H1 (cell line): ENCODE data around the gene CTIF. TPM values are rescaled to one million over a fixed set of nuclear protein-coding genes. Genes with fewer than 3 reads are reported as not detected.

ENCODE experiments used
- CTCF ChIA-PET: fragments of 300-600 bp; sonication (Branson Sonifier 250); formaldehyde crosslinking; loops from one replicate; lab custom pipeline; 2021; ENCODE audit not compliant: partially characterized antibody; lab: Charles Lee
- POLR2A ChIA-PET: fragments of 300-600 bp; sonication (Branson Sonifier 250); formaldehyde crosslinking; loops from one replicate; lab custom pipeline; 2021; ENCODE audit warnings: inconsistent platforms; ENCODE audit not compliant: partially characterized antibody; lab: Charles Lee
- DNase-seq, 2 experiments: peaks; one replicate each; pipeline versions ENCODE4 v3.0.0 to v3.0.0-alpha.2; 2010 to 2022; ENCODE audit warnings: low spot score in 2 of 2, low read depth in 1 of 2, mixed read lengths in 1 of 2
- FAIRE-seq: peaks from 2 replicates; lab custom pipeline; 2011; peaks lifted over from hg19 to GRCh38; lab: Jason Lieb, UNC
- H2AFZ ChIP-seq: 2 replicates; pipeline ENCODE4 v1.8.1; 2012; ENCODE audit warnings: low read length, inconsistent platforms
- H2AK5ac ChIP-seq: 2 replicates; pipeline ENCODE4 v1.6.1; 2013; ENCODE audit warnings: low read depth, low read length
- H2BK120ac ChIP-seq: replicated peaks from 2 replicates; pipeline ENCODE3; 2013; ENCODE audit warnings: low read depth, low read length, inconsistent platforms
- H2BK12ac ChIP-seq: 2 replicates; pipeline ENCODE4 v1.6.1; 2013; ENCODE audit warnings: low read depth, low read length
- H2BK15ac ChIP-seq: 2 replicates; pipeline ENCODE4 v1.6.1; 2013; ENCODE audit warnings: low read length
- H2BK20ac ChIP-seq: 2 replicates; pipeline ENCODE4 v1.6.1; 2013; ENCODE audit warnings: low read length
- H2BK5ac ChIP-seq: 2 replicates; pipeline ENCODE4 v1.6.1; 2013; ENCODE audit warnings: low read depth, low read length
- H3K14ac ChIP-seq: 2 replicates; pipeline ENCODE4 v1.6.1; 2013; ENCODE audit warnings: inconsistent platforms; ENCODE audit not compliant: insufficient read length
- H3K18ac ChIP-seq: 2 replicates; pipeline ENCODE4 v1.6.1; 2013; ENCODE audit warnings: low read length; ENCODE audit errors: extremely low read depth
- H3K23ac ChIP-seq: 2 replicates; pipeline ENCODE4 v1.6.1; 2013; ENCODE audit warnings: inconsistent platforms; ENCODE audit not compliant: insufficient read length
- H3K23me2 ChIP-seq: 2 replicates; pipeline ENCODE4 v1.6.1; 2013; ENCODE audit warnings: low read depth, low read length
- H3K27ac ChIP-seq: 2 replicates; pipeline ENCODE4 v1.6.1; 2011; ENCODE audit warnings: low read depth, low read length, inconsistent platforms
- H3K27me3 ChIP-seq, 4 experiments: replicated peaks in 1 of 4; 1 replicate in 1 of 4; 2 replicates in 3 of 4; pipeline versions ENCODE4 v1.6.1 to v1.8.1; 2011 to 2013; ENCODE audit warnings: low read length in 3 of 4, mild to moderate bottlenecking in 3 of 4, inconsistent platforms in 2 of 4, mixed read lengths in 2 of 4, moderate library complexity in 1 of 4; ENCODE audit not compliant: control insufficient read depth in 3 of 4, insufficient read depth in 3 of 4; ENCODE audit errors: extremely low read depth in 1 of 4
- H3K36me3 ChIP-seq, 4 experiments: 2 replicates each; pipeline versions ENCODE4 v1.6.1 to v1.8.1; 2011 to 2013; ENCODE audit warnings: mild to moderate bottlenecking in 4 of 4, low read length in 3 of 4, moderate library complexity in 2 of 4, control low read depth in 1 of 4, inconsistent platforms in 1 of 4; ENCODE audit not compliant: insufficient read depth in 4 of 4, control insufficient read depth in 2 of 4
- H3K4ac ChIP-seq: replicated peaks from 2 replicates; pipeline ENCODE3; 2013; ENCODE audit warnings: low read length, low read depth, mixed read lengths, inconsistent platforms; ENCODE audit not compliant: insufficient read length
- H3K4me1 ChIP-seq, 4 experiments: replicated peaks in 1 of 4; 1 replicate in 1 of 4; 2 replicates in 3 of 4; pipeline versions ENCODE4 v1.6.1 to v1.8.1; 2011 to 2013; ENCODE audit warnings: low read length in 3 of 4, inconsistent platforms in 2 of 4, mixed read lengths in 1 of 4; ENCODE audit not compliant: insufficient read depth in 4 of 4, control insufficient read depth in 3 of 4
- H3K4me2 ChIP-seq, 2 experiments: 2 replicates each; pipeline versions ENCODE4 v1.6.1 to v1.8.1; 2011 to 2013; ENCODE audit warnings: low read depth in 2 of 2, low read length in 2 of 2, control low read depth in 1 of 2, inconsistent platforms in 1 of 2, mild to moderate bottlenecking in 1 of 2; ENCODE audit not compliant: insufficient read depth in 1 of 2
- H3K4me3 ChIP-seq, 4 experiments: fragments of 200-600, 300-600 bp in 1 of 4; sonication (generic), shearing (Covaris generic), sonication (Bioruptor Twin) in 1 of 4; 2 replicates each; pipeline versions ENCODE4 v1.5.1 to v1.8.1; 2011 to 2016; ENCODE audit warnings: low read length in 4 of 4, low read depth in 3 of 4, control low read depth in 2 of 4, inconsistent platforms in 2 of 4, mild to moderate bottlenecking in 2 of 4, mixed read lengths in 1 of 4, moderate library complexity in 1 of 4; ENCODE audit not compliant: insufficient read depth in 2 of 4; ENCODE audit errors: extremely low read depth in 1 of 4
- H3K56ac ChIP-seq: replicated peaks from 2 replicates; pipeline ENCODE3; 2013; ENCODE audit warnings: low read depth, mild to moderate bottlenecking, mixed read lengths, low read length, inconsistent platforms; ENCODE audit not compliant: insufficient read length
- H3K79me1 ChIP-seq: 2 replicates; pipeline ENCODE4 v1.6.1; 2013; ENCODE audit warnings: low read depth, low read length, control low read depth
- H3K79me2 ChIP-seq, 2 experiments: 2 replicates each; pipeline versions ENCODE4 v1.6.1 to v1.8.1; 2012 to 2013; ENCODE audit warnings: low read length in 2 of 2, mild to moderate bottlenecking in 2 of 2, inconsistent platforms in 1 of 2; ENCODE audit not compliant: insufficient read depth in 2 of 2, control insufficient read depth in 1 of 2
- H3K9ac ChIP-seq, 4 experiments: replicated peaks in 1 of 4; 1 replicate in 1 of 4; 2 replicates in 3 of 4; pipeline versions ENCODE4 v1.6.1 to v1.8.1; 2011 to 2013; ENCODE audit warnings: low read depth in 3 of 4, low read length in 3 of 4, control low read depth in 2 of 4, mild to moderate bottlenecking in 2 of 4, moderate library complexity in 2 of 4, inconsistent platforms in 1 of 4; ENCODE audit errors: extremely low read depth in 1 of 4
- H3K9me3 ChIP-seq, 2 experiments: 2 replicates each; pipeline versions ENCODE4 v1.6.1 to v1.8.1; 2012 to 2013; ENCODE audit warnings: mild to moderate bottlenecking in 2 of 2, moderate library complexity in 2 of 2, control low read depth in 1 of 2, inconsistent platforms in 1 of 2, low read depth in 1 of 2, low read length in 1 of 2, mixed read lengths in 1 of 2; ENCODE audit not compliant: insufficient read depth in 2 of 2
- H4K20me1 ChIP-seq, 2 experiments: replicated peaks in 1 of 2; 2 replicates each; pipeline versions ENCODE3 to v1.8.1; 2011 to 2013; ENCODE audit warnings: inconsistent platforms in 2 of 2, low read length in 2 of 2, mild to moderate bottlenecking in 1 of 2; ENCODE audit not compliant: insufficient read depth in 2 of 2, control insufficient read depth in 1 of 2
- H4K5ac ChIP-seq: 2 replicates; pipeline ENCODE4 v1.6.1; 2013; ENCODE audit warnings: low read length, low read depth, mixed read lengths, inconsistent platforms; ENCODE audit not compliant: insufficient read length
- H4K8ac ChIP-seq: 2 replicates; pipeline ENCODE4 v1.8.0; 2013; ENCODE audit warnings: mild to moderate bottlenecking, moderate library complexity, low read length, inconsistent platforms; ENCODE audit not compliant: insufficient read depth; ENCODE audit errors: extremely low read depth
- H4K91ac ChIP-seq: replicated peaks from 2 replicates; pipeline ENCODE3; 2013; ENCODE audit warnings: low read length, mixed read lengths, inconsistent platforms; ENCODE audit not compliant: insufficient read length
- CEBPB ChIP-seq: IDR thresholded peaks from 2 replicates; pipeline ENCODE4 v1.6.1; 2012; ENCODE audit warnings: low read depth, low read length
- CREB1 ChIP-seq: IDR thresholded peaks from 2 replicates; pipeline ENCODE4 v1.6.1; 2012; ENCODE audit warnings: inconsistent platforms
- EP300 ChIP-seq, 2 experiments: IDR thresholded peaks; 1 replicate in 1 of 2; 2 replicates in 1 of 2; pipeline ENCODE4 v1.6.1; 2011 to 2012; ENCODE audit warnings: low read depth in 2 of 2, low read length in 2 of 2, mild to moderate bottlenecking in 2 of 2, borderline replicate concordance in 1 of 2, inconsistent platforms in 1 of 2, moderate library complexity in 1 of 2
- HDAC2 ChIP-seq, 2 experiments: fragments of 300-600 bp in 1 of 2; sonication (generic) in 1 of 2; IDR thresholded peaks; 2 replicates each; pipeline ENCODE4 v1.6.1; 2011 to 2012; ENCODE audit warnings: low read depth in 2 of 2, low read length in 2 of 2, mild to moderate bottlenecking in 2 of 2, moderate library complexity in 2 of 2, borderline replicate concordance in 1 of 2, inconsistent platforms in 1 of 2
- HDAC6 ChIP-seq: IDR thresholded peaks from one replicate; pipeline ENCODE4 v1.7.1; 2012; ENCODE audit warnings: low read depth, mild to moderate bottlenecking, inconsistent platforms, low read length, moderate library complexity
- JUN ChIP-seq: IDR thresholded peaks from 2 replicates; pipeline ENCODE4 v1.6.1; 2011; ENCODE audit warnings: low read depth, mild to moderate bottlenecking, improper control_type of control experiment, low read length
- KDM4A ChIP-seq: IDR thresholded peaks from one replicate; pipeline ENCODE4 v1.7.1; 2012; ENCODE audit warnings: low read depth, mild to moderate bottlenecking, moderate library complexity, low read length, inconsistent platforms; ENCODE audit not compliant: severe bottlenecking
- MAFK ChIP-seq: IDR thresholded peaks from 2 replicates; pipeline ENCODE4 v1.6.1; 2012; ENCODE audit warnings: low read depth, mild to moderate bottlenecking, improper control_type of control experiment, low read length
- SIX5 ChIP-seq: IDR thresholded peaks from 2 replicates; pipeline ENCODE4 v1.6.1; 2011; ENCODE audit warnings: mild to moderate bottlenecking, low read depth, low read length
- SP4 ChIP-seq: IDR thresholded peaks from 2 replicates; pipeline ENCODE4 v1.6.1; 2012; ENCODE audit warnings: low read length, inconsistent platforms
- SRF ChIP-seq: IDR thresholded peaks from 2 replicates; pipeline ENCODE4 v1.6.1; 2011; ENCODE audit warnings: mild to moderate bottlenecking, low read depth, low read length, moderate library complexity
- SUZ12 ChIP-seq: fragments of 200-600 bp; sonication (generic); IDR thresholded peaks from 2 replicates; pipeline ENCODE4 v1.6.1; 2012; ENCODE audit warnings: mild to moderate bottlenecking, inconsistent platforms, low read length, moderate library complexity, mixed read lengths
- WGBS, 2 experiments: shearing (Covaris generic) in 1 of 2; methylation state at CpG; one replicate each; pipeline versions ENCODE4 v1.1.6 to v1.1.7; 2013 to 2015; ENCODE audit warnings: low lambda C conversion rate in 2 of 2, mixed read lengths in 2 of 2, inconsistent platforms in 1 of 2, low coverage in 1 of 2, missing lambda C conversion rate in 1 of 2; ENCODE audit not compliant: insufficient replicate concordance in 2 of 2, insufficient coverage in 1 of 2, insufficient read length in 1 of 2; ENCODE audit errors: extremely low coverage in 1 of 2, missing lambda C conversion rate in 1 of 2; 5-methylcytosine and 5-hydroxymethylcytosine counted together
- polyA plus RNA-seq, 7 experiments: library from polyadenylated mRNA; depleted of rRNA in 3 of 7; stranded (reverse) in 5 of 7; unstranded in 2 of 7; fragments of >200 nt in 5 of 7; fragments of 200-250 nt in 2 of 7; gene quantifications; 1 replicate in 5 of 7; 2 replicates in 1 of 7; 4 replicates in 1 of 7; pipeline versions ENCODE4 v1.2.1 to v1.2.3, GENCODE V29; 2011 to 2013; ENCODE audit warnings: missing spikeins in 2 of 7, mixed read lengths in 2 of 7
- total RNA-seq: library from RNA; stranded (reverse); fragmentation: NEBNext Ultra II Directional; extraction: Animal tissue kit (Norgen Biotek cat#: 25700); gene quantifications from 2 replicates; pipeline ENCODE4 v1.2.1, GENCODE V29; 2021
- TF ChIP-seq, protein P1 (sequence below): IDR thresholded peaks from 2 replicates; pipeline ENCODE4 v1.6.1; 2012; ENCODE audit warnings: inconsistent platforms

CTIF gene
- total and polyA plus RNA-seq, 2 of the 8 experiments (the other 6 are each of a cell fraction or from before 2014, with no cell fraction given): 9.0 to 17.8 TPM

DNA sequence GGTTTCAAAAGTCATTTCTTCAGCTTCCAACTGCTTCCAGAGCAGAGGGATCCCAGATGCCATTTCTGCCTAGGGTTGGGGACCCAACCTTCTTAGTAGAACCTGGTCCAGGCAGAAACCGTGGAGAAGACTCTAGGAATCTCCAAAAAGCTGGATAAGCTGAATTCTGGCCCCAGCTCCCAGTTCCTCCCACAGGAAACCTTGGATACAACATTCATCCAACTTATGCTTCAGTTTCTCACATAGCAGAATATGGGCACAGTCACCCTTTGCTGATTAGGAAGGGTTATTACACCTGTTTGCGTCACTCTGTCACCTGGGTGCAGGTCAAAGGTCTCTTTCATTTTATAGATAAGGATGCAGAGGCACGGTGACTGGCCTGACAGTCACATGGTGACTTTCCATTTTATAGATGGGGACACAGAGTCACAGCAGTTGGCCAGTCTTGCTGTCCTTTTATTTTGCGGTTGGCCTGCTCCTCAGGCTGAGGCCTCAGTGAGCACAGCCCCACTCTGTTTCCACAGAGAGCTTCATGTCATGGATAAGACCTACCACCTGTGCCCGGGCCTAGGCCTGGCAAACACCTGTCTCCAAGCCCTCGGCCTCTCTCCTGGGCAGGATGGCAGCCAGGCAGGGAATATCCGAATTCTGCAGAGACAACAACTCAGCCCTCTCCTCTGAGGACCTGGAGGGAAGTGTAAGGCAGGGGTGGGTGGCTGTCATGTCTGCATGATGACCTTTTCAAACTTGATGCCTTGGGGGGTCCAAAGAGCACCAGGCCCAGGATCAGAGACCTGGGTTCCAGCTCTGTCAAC, 263.1 kb downstream of the CTIF start:
- CTCF ChIA-PET: interaction anchor here (0.7 to 1.7 kb wide), 6 partner anchors 16 to 143 kb away, joined by 3 to 4 read pairs (median 4); no protein-coding TSS in a partner anchor
- Histone ChIP-seq H2AK5ac (no peak overlapping the region), H4K20me1 (peaks cover 2 to 4% of the 10 kb centered on the region in 2 experiments), H3K27me3 (no peaks in the 10 kb centered on the region; a peak in 1 of 7 replicates), H4K91ac (no peak overlapping the region), H4K8ac (no peak overlapping the region), H3K14ac (no peak overlapping the region), H2BK20ac (no peak overlapping the region), H3K9me3 (no peaks in the 10 kb centered on the region), H4K5ac (no peak overlapping the region), H3K27ac (no peak overlapping the region), H2BK15ac (no peak overlapping the region), H2BK5ac (no peak overlapping the region; the same call in 1 of the 2 replicates), H3K79me2 (no peaks in the 10 kb centered on the region), H3K23ac (no peak overlapping the region), H3K4me2 (no peak overlapping the region), H3K4me1 (no peaks in the 10 kb centered on the region), H3K79me1 (no peaks in the 10 kb centered on the region), H3K36me3 (no peaks in the 10 kb centered on the region), H3K4ac (no peak overlapping the region), H3K4me3 (no peak overlapping the region), H2AFZ (no peak overlapping the region), H2BK120ac (no peak overlapping the region), H3K56ac (no peak overlapping the region), H3K9ac (no peak overlapping the region), H3K23me2 (no peaks in the 10 kb centered on the region), H3K18ac (no peak overlapping the region), H2BK12ac (no peak overlapping the region)
- DNase-seq (peak in 1 of 2 experiments; percentile 33), FAIRE-seq (no peak)
- POLR2A ChIA-PET: no interaction called here
- 90% methylated on average over 7 of the region's 7 CpGs; no CpG with 5 or more reads in 1 of the 2 experiments for WGBS, 2 experiments
- TF ChIP-seq HDAC2 (IDR thresholded peaks at IDR 0.05; ENCODE audit: borderline replicate concordance in 1 of 2, low read depth in 2 of 2, low read length in 2 of 2): no peak
- TF ChIP-seq HDAC6: no peak
- TF ChIP-seq KDM4A: no peak
- no peak for TF ChIP-seq MAFK
- no peak for TF ChIP-seq CEBPB
- TF ChIP-seq, protein P1, sequence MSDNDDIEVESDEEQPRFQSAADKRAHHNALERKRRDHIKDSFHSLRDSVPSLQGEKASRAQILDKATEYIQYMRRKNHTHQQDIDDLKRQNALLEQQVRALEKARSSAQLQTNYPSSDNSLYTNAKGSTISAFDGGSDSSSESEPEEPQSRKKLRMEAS: no peak
- no peak for TF ChIP-seq SIX5
- TF ChIP-seq SRF: no peak
- no peak for TF ChIP-seq CREB1
- no peak for TF ChIP-seq SUZ12
- no peak for TF ChIP-seq SP4
- no peak for TF ChIP-seq JUN
- no peak for TF ChIP-seq EP300 (IDR thresholded peaks at IDR 0.05; ENCODE audit: borderline replicate concordance in 1 of 2, low read depth in 2 of 2, low read length in 2 of 2)
